KMS-11 (cell line): ENCODE data around the gene SLC22A23.

ENCODE experiments used
- H2AFZ ChIP-seq: fragments of 200-600 bp; sonication (generic); 2 replicates; pipeline ENCODE4 v1.6.1; 2016; ENCODE audit warnings: antibody characterized with exemption, mixed run types, low read depth
- H3K27ac ChIP-seq: fragments of 200-600 bp; sonication (generic); 2 replicates; pipeline ENCODE4 v1.6.1; 2016; ENCODE audit warnings: mild to moderate bottlenecking, mixed run types
- H3K27me3 ChIP-seq: fragments of 200-600 bp; sonication (generic); 2 replicates; pipeline ENCODE4 v1.6.1; 2017; ENCODE audit warnings: mild to moderate bottlenecking, low read depth, mixed run types, moderate library complexity; ENCODE audit not compliant: insufficient read depth
- H3K36me3 ChIP-seq: fragments of 200-600 bp; sonication (generic); 2 replicates; pipeline ENCODE4 v1.6.1; 2017; ENCODE audit warnings: mild to moderate bottlenecking, mixed run types; ENCODE audit not compliant: insufficient read depth
- H3K4me1 ChIP-seq: fragments of 200-600 bp; sonication (generic); 2 replicates; pipeline ENCODE4 v1.6.1; 2016; ENCODE audit warnings: mild to moderate bottlenecking, low read depth, mixed run types; ENCODE audit not compliant: poor library complexity, severe bottlenecking
- H3K4me2 ChIP-seq: fragments of 200-600 bp; sonication (generic); 2 replicates; pipeline ENCODE4 v1.7.0; 2016; ENCODE audit warnings: mild to moderate bottlenecking, mixed run types
- H3K4me3 ChIP-seq: fragments of 200-600 bp; sonication (generic); IDR thresholded peaks from 2 replicates; pipeline ENCODE4 v1.6.1; 2017; ENCODE audit warnings: low read depth, low read length, mixed read lengths; ENCODE audit not compliant: insufficient read depth
- H3K79me2 ChIP-seq: fragments of 200-600 bp; sonication (generic); 2 replicates; pipeline ENCODE4 v1.6.1; 2016; ENCODE audit warnings: low read depth, mixed run types; ENCODE audit not compliant: insufficient read depth
- H3K9ac ChIP-seq: fragments of 200-600 bp; sonication (generic); 2 replicates; pipeline ENCODE4 v1.6.1; 2016; ENCODE audit warnings: mild to moderate bottlenecking, mixed run types
- H4K20me1 ChIP-seq: fragments of 200-600 bp; sonication (generic); 2 replicates; pipeline ENCODE4 v1.6.1; 2016; ENCODE audit warnings: mild to moderate bottlenecking, mixed run types; ENCODE audit not compliant: insufficient read depth
- TF ChIP-seq, protein P1 (sequence below): fragments of 200-600 bp; sonication (generic); conservative IDR thresholded peaks from 2 replicates; pipeline ENCODE4 v1.6.1; 2017; ENCODE audit warnings: low read depth, mild to moderate bottlenecking, antibody characterized with exemption, low read length, moderate library complexity, mixed read lengths

The SLC22A23 gene

DNA sequence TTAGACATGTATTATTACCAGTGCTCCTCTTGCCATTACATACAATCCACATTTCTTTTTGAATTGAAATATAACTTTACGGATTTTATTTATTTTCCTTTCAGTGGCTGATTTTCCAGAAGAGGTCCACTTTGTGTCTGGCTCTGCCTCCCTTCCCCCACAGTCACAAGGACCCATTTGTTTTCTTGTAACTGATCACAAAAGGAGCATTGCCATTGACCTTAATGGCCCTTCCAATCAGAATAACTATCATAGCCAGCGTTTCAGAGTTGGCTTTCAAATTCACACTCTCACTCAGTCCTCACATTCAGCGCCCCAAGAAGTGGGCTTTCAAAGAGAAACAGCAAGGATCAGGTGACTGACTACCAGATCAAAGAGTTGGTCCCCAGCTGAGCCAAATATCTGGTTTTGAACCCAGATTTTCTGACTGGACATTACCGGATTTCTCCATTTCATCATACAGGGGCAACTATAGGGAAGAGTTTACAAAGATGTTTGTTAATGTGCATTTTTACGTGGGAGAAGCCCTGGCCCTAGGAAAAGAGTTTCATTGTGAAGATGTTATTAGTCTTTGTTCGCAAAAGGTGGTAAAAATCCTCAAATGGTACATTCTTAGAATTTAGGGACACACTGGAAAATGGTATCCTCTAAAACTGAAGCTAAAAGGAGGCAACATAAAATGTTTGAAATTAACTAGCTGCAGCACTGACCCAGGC is 2.0 kb upstream of the SLC22A23 start:
- no peak overlapping the region for H3K27ac ChIP-seq
- H4K20me1 ChIP-seq = no peaks in the 10 kb centered on the region
- H3K4me3 ChIP-seq = no peak overlapping the region
- H3K27me3 ChIP-seq = no peaks in the 10 kb centered on the region
- no peak overlapping the region for H2AFZ ChIP-seq
- no peaks in the 10 kb centered on the region for H3K36me3 ChIP-seq
- TF ChIP-seq, protein P1, sequence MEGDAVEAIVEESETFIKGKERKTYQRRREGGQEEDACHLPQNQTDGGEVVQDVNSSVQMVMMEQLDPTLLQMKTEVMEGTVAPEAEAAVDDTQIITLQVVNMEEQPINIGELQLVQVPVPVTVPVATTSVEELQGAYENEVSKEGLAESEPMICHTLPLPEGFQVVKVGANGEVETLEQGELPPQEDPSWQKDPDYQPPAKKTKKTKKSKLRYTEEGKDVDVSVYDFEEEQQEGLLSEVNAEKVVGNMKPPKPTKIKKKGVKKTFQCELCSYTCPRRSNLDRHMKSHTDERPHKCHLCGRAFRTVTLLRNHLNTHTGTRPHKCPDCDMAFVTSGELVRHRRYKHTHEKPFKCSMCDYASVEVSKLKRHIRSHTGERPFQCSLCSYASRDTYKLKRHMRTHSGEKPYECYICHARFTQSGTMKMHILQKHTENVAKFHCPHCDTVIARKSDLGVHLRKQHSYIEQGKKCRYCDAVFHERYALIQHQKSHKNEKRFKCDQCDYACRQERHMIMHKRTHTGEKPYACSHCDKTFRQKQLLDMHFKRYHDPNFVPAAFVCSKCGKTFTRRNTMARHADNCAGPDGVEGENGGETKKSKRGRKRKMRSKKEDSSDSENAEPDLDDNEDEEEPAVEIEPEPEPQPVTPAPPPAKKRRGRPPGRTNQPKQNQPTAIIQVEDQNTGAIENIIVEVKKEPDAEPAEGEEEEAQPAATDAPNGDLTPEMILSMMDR = no peak
- no peaks in the 10 kb centered on the region for H3K79me2 ChIP-seq
- H3K9ac ChIP-seq = no peak overlapping the region
- peaks cover 13% of the 10 kb centered on the region for H3K4me1 ChIP-seq
- no peak overlapping the region for H3K4me2 ChIP-seq

DNA sequence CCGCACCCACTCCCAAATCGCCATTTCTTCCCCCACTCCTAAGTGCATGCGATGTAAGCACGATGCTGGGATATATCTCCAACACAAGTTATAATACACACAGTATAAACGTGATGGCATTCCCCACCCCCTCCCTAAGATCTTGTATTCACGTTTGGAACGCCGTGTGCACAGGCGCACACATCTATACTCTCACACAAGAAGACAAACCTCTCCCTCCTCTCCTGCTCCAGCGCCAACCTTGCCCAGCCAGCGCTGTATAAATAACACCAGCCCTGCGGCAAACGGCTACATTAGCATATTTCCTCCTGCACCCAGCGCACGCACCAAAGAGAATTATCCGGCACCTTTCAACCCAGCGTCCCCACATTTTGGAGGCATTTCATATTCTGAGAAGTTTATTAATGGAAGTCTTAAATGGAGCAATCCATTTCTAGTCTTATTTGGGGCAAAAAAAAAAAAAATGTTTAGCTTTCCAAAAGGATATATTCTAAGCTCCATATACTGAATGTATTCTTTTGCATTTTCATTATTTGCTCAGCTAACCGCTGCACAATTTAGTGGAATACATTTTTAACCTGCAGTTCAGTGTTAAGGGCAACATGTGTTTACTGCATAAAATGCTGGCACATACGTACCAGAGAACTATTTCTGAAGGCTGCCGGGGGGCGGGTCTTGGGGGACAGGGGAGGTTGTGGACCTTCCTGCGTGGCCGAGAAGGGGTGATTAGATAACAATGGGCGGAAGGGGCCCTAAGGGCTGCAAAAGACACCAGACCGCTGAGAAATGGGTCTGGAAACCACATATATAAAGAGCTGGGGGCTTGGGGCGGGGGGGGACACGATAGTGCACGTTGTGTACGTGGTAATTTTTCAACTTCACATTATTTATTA is 1.1 kb upstream of the SLC22A23 start:
- no peaks in the 10 kb centered on the region for H3K36me3 ChIP-seq
- no peaks in the 10 kb centered on the region; the same call in 1 of the 2 replicates for H3K79me2 ChIP-seq
- peaks cover 18% of the 10 kb centered on the region for H3K4me1 ChIP-seq
- H2AFZ ChIP-seq = peak overlapping the region; percentile 85
- TF ChIP-seq, protein P1 = no peak
- H3K4me3 ChIP-seq = no peak overlapping the region
- H3K27ac ChIP-seq = no peak overlapping the region
- H3K27me3 ChIP-seq = no peaks in the 10 kb centered on the region
- H4K20me1 ChIP-seq = no peaks in the 10 kb centered on the region
- H3K4me2 ChIP-seq = peak overlapping the region; percentile 58
- no peak overlapping the region; the same call in 1 of the 2 replicates for H3K9ac ChIP-seq

DNA sequence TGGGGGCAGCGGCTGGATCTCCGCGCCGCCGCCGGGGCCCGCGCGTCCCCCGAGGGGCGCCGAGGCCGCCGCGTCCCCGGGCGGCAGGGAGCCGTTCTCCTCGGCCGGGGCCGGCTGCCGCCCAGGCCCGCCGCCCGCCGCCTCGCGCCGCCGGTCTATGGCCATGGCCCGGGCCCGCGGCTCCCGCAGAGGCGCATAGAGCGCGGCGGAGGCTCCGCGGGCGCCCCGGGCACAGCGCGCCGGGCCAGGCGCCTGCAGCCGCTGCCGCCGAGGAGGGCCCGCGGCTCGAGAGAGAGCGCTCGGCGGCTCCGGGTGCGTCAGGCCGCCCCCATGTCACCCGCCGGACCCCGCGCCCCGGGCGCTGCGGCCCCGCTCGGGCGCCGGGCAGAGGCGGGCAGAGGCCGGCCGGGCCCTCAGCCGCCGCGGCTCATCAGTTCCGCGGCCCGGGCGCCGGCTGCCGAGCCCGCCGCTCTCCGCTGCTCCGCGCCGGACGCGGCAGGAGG is 404 bp downstream of the SLC22A23 start:
- H3K36me3 ChIP-seq = no peaks in the 10 kb centered on the region
- H3K4me3 ChIP-seq = no peak overlapping the region
- H3K27ac ChIP-seq = no peak overlapping the region
- H3K4me1 ChIP-seq = peaks cover 18% of the 10 kb centered on the region
- TF ChIP-seq, protein P1 = no peak
- H4K20me1 ChIP-seq = no peaks in the 10 kb centered on the region
- no peak overlapping the region for H2AFZ ChIP-seq
- peak overlapping the region; percentile 35; the same call in 1 of the 2 replicates for H3K9ac ChIP-seq
- peak overlapping the region; percentile 88; the same call in 1 of the 2 replicates for H3K4me2 ChIP-seq
- peaks cover 5% of the 10 kb centered on the region; the same call in 1 of the 2 replicates for H3K79me2 ChIP-seq
- no peaks in the 10 kb centered on the region for H3K27me3 ChIP-seq

DNA sequence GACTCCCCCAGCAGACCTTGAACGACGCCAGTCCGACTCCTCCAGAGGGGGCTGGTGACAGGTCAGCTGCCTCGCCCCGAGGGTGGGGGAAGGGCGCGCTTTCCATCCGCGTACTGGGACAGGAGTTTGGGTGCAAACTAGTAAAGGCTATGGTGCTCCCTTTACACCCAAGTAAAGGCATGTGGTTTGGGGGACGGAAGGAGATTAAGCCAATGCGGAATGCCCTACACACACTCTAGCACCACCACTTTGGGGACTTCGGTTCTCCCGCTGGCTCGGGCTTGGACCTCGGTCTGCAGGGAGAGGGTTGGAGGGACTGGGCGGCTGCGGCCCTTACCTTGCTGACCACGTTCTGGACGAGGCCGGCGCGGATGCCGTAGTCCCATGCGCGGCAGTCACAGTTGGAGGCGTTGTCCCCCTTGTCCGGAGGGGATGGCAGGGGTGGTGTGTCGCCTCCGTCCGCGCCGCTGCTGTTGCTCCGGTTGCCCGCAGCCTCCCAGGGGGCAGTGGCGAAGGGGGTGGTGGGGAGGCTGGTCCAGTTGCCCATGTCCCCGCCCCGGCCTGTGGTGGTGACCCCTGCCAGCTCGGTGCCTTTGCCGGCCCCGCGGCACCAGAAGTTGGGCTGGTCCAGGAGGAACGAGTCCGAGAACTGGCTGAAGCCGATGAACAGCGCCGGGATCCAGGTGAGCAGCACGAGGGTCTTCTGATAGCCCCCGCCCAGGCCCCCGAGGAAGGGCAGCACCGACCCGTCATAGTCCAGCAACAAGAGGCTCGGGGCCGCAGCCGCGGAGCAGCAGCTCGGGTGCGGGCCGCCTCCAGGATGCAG is 1.1 kb downstream of the SLC22A23 start:
- Histone ChIP-seq H2AFZ (peak overlapping the region; percentile 28; the same call in 1 of the 2 replicates), H3K9ac (peak overlapping the region; percentile 35; the same call in 1 of the 2 replicates), H3K79me2 (peaks cover 5% of the 10 kb centered on the region; the same call in 1 of the 2 replicates), H3K27ac (no peak overlapping the region), H3K4me1 (peaks cover 18% of the 10 kb centered on the region), H4K20me1 (no peaks in the 10 kb centered on the region), H3K4me2 (peak overlapping the region; percentile 88), H3K4me3 (no peak overlapping the region), H3K36me3 (no peaks in the 10 kb centered on the region), H3K27me3 (no peaks in the 10 kb centered on the region)
- TF ChIP-seq, protein P1 = no peak
